AG09309 (cell line): ENCODE data around the gene AGPAT4.

ENCODE experiments used
- DNase-seq: peaks from one replicate; pipeline ENCODE4 v3.0.0-alpha.2; 2010; ENCODE audit warnings: low read depth
- H3K4me3 ChIP-seq: 2 replicates; pipeline ENCODE4 v1.5.1; 2011; ENCODE audit warnings: mild to moderate bottlenecking, low read depth, low read length, moderate library complexity; ENCODE audit not compliant: control insufficient read depth
- TF ChIP-seq, protein P1 (sequence below): IDR thresholded peaks from 2 replicates; pipeline ENCODE4 v1.5.1; 2011; ENCODE audit warnings: mild to moderate bottlenecking, low read depth, low read length, inconsistent platforms; ENCODE audit not compliant: insufficient read depth, control insufficient read depth; ENCODE audit errors: missing control alignments

Gene AGPAT4

DNA sequence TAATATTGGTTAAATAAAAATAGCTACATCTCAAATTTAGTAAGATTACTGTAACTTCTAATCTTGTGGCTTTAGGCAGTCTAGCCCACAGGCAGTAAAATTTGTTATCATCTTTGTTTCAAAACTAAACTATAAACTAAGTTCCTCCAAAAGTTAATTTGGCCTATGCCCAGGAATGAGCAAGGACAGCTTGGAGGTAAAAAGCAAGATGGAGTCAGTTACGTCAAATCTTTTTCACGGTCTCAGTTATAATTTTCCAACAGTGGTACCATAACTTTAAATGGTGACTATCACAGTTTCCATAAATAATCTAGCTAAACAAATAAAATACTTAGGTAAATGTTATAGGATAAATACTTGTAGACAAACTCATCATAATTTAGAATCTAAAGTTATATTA, 63.0 kb downstream of the AGPAT4 start:
- no peak for DNase-seq
- no peak overlapping the region for H3K4me3 ChIP-seq
- TF ChIP-seq, protein P1, sequence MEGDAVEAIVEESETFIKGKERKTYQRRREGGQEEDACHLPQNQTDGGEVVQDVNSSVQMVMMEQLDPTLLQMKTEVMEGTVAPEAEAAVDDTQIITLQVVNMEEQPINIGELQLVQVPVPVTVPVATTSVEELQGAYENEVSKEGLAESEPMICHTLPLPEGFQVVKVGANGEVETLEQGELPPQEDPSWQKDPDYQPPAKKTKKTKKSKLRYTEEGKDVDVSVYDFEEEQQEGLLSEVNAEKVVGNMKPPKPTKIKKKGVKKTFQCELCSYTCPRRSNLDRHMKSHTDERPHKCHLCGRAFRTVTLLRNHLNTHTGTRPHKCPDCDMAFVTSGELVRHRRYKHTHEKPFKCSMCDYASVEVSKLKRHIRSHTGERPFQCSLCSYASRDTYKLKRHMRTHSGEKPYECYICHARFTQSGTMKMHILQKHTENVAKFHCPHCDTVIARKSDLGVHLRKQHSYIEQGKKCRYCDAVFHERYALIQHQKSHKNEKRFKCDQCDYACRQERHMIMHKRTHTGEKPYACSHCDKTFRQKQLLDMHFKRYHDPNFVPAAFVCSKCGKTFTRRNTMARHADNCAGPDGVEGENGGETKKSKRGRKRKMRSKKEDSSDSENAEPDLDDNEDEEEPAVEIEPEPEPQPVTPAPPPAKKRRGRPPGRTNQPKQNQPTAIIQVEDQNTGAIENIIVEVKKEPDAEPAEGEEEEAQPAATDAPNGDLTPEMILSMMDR: no peak

DNA sequence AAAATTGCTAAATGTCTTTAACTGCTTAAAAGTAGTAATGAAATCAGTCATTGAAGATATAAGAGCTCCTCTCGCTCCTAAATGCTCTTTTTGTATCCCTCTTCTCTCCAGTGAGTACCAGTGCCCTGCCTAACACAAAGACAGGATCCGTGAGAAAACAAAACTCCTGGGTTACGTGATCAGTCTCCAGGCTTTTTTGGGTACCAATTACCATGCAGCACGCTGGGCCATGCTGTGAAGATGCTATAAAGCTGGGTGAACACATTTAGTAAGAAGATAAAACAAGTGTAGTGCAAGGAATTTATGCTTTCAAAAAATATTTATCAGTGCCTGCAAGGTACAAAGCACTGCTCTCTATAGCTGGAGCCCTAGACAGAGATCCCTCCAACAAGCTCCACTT, 66.7 kb downstream of the AGPAT4 start:
- DNase-seq: no peak
- TF ChIP-seq, protein P1: no peak
- H3K4me3 ChIP-seq: no peak overlapping the region

DNA sequence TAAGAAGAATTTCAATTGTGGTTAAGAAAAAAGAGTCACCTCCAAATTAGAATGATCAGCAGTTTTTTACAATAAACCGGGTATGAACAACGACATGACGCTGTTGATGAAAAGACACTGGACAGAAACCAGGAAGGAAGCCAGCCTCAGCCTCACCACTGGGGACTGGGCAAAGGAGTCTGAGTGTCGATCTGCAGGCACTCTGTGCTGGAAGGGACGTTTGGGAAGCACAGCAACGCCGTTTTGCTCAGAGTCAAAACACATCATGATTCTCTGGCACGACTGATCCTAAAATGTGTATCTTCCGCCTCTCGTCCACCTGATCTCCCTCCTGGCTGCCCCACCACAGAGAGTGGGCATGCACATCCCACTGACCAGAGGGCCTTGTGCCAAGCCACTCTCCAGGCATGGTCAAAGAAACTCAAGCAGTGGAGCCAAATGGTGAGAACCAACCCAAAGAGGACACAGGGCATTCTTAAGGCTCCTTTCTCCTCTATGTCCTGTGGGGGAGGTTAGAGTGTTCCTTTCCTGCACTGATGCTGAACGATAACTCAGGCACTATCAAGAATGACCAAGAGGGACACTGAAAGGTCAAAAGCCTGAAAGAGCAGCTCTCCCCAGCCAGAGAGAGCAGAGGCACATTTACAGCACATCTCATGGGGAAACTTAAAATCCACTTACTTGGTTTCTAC, 68.8 kb downstream of the AGPAT4 start:
- H3K4me3 ChIP-seq: no peak overlapping the region
- no peak for DNase-seq
- TF ChIP-seq, protein P1: no peak

DNA sequence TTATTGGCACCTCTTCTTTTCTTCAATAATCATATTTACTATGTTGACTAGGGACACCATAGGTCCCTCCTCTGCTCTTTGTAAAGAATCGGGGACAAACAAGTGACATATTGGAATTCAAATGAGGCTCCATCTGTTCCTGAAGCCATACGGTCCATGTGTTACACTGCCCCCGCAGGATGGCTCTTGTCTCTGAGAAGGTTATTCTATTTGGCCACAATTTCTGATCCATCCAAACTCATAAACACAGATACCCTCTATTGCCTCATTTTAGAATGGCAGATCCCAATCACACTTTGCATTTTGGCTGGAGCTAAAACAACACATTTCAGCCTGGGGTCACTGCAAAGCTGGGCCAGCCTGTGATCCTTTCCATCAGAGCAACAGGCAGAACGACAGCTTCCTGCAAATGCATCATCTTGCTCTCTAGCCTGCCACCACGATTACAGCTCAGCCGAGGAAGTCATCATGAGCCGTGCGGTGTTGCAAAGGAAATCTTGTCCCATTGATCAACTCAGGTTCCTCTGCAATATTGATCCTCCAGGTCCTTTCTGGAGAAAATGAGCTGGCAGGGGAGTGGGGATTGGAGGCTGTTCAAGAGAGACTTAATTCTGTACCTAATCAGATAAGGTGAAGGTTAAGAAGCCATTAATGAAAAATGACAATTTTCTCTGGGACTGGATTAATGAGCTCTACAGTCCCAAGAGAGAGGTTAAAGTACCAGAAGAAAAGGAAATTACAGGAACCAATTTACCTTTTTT, 73.1 kb downstream of the AGPAT4 start:
- DNase-seq: no peak
- TF ChIP-seq, protein P1: no peak
- H3K4me3 ChIP-seq: no peak overlapping the region

DNA sequence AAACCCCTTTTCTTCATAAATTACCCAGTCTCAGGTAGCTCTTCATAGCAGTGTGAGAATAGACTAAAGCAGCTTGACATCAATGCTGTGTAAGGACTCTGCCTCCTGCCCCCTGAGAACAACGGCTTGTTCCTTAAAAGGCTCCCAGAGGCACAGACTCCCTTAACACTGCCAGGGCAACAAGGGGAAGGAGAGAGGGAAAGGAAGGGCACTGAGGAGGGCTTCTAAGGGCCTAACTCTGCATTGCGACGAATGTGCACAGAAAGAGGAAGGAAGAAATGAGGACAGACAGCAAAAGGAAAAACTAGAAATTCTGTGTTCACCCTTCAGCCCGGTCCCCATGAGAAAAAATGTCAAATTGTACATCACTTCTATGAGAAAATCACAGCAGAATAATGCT, 74.0 kb downstream of the AGPAT4 start:
- TF ChIP-seq, protein P1: no peak
- no peak for DNase-seq
- no peak overlapping the region for H3K4me3 ChIP-seq

DNA sequence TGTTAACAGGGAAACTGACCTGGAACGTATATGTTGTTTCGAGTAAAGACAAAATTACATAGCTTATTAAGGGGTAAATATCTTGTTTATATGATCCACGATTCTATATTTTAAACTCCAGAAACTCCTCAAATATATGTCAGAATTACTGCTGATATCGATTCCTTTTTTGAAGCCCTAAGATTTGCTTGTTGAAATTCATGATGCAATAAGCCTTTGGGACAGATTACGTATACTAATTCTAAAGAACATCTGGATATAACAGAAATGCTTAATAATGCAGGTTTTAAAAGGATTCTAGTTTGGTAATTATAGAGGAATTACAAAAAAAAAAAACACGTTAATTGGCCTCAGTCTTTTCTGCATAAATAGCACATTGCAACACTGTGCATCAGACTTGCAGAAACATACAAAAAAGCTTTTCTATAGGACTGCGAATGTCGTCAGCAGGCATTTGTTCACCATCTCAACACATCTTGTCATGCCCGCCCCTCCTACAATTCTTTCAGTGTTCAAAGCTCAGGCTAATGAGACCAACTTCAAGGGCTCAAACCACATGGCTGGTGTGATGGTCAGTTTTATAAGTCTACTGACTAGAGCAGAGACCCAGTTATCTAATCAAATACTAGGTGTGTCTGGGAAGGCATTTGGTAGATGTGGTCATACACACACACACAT, 74.9 kb downstream of the AGPAT4 start:
- DNase-seq: no peak
- TF ChIP-seq, protein P1: no peak
- H3K4me3 ChIP-seq: no peak overlapping the region
